ENCODE data around the gene KDM6B.

DNA sequence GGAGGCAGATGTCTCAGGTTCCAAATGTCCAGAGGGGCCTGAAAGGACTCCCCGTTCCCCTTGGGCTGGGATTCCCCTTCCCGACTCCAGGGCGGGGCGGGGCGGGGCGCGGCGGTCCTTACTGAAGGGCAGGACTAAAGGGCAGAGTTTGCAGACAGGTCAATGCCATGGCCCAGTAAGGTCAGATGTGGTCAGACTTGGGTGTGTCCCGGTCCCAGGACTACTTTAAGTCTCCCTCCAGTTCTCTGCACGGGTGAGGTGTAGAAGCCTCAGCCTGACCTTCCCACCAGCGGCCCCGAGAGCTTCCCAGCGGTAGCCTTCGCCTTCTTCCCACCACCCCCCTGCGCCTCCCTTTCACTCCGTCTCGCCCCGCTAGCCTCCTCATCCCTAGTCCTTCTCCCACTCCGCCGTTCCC lies 532 bp downstream of the KDM6B start:
- TF ChIP-seq GATA2 (IDR thresholded peaks at IDR 0.05; ENCODE audit: low read depth, low read length): no peak
- TF ChIP-seq GATA3 (IDR thresholded peaks at IDR 0.05; ENCODE audit: low read depth, low read length): no peak
